ENCODE data around the gene CLTB.

DNA sequence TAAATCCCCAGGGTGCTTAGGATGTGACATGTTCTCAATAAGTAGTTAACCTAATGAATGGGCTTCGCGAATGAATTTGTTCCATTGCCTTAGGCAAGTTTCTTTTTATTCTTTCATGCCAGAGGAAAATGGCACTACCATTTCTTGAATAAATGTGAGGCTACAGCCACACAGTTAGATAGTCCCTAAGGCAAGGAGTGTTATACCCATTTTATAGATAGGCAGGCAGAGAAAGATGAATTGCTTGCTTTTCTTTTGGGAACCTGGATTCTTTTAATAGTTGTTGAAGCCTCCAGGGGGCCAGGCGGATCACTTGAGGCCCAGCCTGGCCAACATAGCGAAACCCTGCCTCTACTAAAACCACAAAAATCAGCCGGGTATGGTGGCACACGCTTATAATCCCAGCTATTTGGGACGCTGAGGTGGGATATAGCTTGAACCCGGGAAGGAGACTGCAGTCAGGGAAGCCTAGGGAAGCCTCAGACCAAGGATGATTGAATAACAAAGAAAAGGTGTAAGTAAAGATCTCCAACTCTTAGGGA is 28.9 kb downstream of the CLTB start:
- TF ChIP-seq, protein P1, sequence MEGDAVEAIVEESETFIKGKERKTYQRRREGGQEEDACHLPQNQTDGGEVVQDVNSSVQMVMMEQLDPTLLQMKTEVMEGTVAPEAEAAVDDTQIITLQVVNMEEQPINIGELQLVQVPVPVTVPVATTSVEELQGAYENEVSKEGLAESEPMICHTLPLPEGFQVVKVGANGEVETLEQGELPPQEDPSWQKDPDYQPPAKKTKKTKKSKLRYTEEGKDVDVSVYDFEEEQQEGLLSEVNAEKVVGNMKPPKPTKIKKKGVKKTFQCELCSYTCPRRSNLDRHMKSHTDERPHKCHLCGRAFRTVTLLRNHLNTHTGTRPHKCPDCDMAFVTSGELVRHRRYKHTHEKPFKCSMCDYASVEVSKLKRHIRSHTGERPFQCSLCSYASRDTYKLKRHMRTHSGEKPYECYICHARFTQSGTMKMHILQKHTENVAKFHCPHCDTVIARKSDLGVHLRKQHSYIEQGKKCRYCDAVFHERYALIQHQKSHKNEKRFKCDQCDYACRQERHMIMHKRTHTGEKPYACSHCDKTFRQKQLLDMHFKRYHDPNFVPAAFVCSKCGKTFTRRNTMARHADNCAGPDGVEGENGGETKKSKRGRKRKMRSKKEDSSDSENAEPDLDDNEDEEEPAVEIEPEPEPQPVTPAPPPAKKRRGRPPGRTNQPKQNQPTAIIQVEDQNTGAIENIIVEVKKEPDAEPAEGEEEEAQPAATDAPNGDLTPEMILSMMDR (conservative IDR thresholded peaks at IDR 0.05; ENCODE audit: low read depth, low read length): no peak
- TF ChIP-seq POLR2A (IDR thresholded peaks at IDR 0.05; ENCODE audit: low read depth, low read length): no peak
- TF ChIP-seq MAFK (IDR thresholded peaks at IDR 0.05; ENCODE audit: low read depth, low read length): no peak
- no peak for TF ChIP-seq MXI1 (IDR thresholded peaks at IDR 0.05; ENCODE audit: borderline replicate concordance, low read depth, low read length)
- no peak for TF ChIP-seq RAD21 (IDR thresholded peaks at IDR 0.05; ENCODE audit: low read length)
- TF ChIP-seq MAZ (IDR thresholded peaks at IDR 0.05; ENCODE audit: borderline replicate concordance, low read depth, low read length): no peak
- TF ChIP-seq SMC3 (IDR thresholded peaks at IDR 0.05; ENCODE audit: low read depth, low read length): no peak
- TF ChIP-seq RCOR1 (IDR thresholded peaks at IDR 0.05; ENCODE audit: insufficient replicate concordance, low read length): no peak
- TF ChIP-seq, protein P2, sequence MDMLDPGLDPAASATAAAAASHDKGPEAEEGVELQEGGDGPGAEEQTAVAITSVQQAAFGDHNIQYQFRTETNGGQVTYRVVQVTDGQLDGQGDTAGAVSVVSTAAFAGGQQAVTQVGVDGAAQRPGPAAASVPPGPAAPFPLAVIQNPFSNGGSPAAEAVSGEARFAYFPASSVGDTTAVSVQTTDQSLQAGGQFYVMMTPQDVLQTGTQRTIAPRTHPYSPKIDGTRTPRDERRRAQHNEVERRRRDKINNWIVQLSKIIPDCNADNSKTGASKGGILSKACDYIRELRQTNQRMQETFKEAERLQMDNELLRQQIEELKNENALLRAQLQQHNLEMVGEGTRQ (IDR thresholded peaks at IDR 0.05; ENCODE audit: low read depth, low read length): no peak
- no peak for TF ChIP-seq BHLHE40 (IDR thresholded peaks at IDR 0.05; ENCODE audit: low read depth, low read length)
- no peak for TF ChIP-seq CHD1 (IDR thresholded peaks at IDR 0.05; ENCODE audit: low read depth, low read length)

Data from IMR-90 (cell line).